Measurements from ENCODE around the gene NOSTRIN.

DNA sequence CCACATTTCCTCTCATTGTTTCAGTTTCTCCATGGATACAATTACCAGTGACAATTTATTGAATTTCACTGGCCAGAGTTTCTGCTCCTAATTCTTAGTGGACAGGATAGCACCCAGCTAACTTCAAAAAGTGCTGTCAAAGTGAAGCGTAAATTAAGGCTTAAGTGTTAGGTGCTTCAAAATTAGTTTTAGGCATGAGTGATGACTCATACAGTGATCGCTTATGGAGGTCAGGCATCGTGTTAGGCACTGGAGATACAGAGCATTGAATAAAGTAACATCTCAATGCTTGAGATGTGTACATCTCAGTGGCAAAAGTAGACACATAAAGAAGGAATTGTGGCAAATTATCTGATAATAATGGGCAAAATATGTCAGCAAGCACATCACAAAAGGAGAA is 40.8 kb downstream of the NOSTRIN start:
- TF ChIP-seq, protein P1, sequence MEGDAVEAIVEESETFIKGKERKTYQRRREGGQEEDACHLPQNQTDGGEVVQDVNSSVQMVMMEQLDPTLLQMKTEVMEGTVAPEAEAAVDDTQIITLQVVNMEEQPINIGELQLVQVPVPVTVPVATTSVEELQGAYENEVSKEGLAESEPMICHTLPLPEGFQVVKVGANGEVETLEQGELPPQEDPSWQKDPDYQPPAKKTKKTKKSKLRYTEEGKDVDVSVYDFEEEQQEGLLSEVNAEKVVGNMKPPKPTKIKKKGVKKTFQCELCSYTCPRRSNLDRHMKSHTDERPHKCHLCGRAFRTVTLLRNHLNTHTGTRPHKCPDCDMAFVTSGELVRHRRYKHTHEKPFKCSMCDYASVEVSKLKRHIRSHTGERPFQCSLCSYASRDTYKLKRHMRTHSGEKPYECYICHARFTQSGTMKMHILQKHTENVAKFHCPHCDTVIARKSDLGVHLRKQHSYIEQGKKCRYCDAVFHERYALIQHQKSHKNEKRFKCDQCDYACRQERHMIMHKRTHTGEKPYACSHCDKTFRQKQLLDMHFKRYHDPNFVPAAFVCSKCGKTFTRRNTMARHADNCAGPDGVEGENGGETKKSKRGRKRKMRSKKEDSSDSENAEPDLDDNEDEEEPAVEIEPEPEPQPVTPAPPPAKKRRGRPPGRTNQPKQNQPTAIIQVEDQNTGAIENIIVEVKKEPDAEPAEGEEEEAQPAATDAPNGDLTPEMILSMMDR (IDR thresholded peaks at IDR 0.05): no peak
- TF ChIP-seq EP300 (IDR thresholded peaks at IDR 0.05; ENCODE audit: low read depth): no peak
